ENCODE data around the gene C1S. TPM values are rescaled to one million over a fixed set of nuclear protein-coding genes. Genes with fewer than 3 reads are reported as not detected.

Gene C1S
- total and polyA plus RNA-seq, 2 donors (not counting 3 experiments of a cell fraction or from before 2014, with no cell fraction given) = 0.32 to 0.38 TPM

DNA sequence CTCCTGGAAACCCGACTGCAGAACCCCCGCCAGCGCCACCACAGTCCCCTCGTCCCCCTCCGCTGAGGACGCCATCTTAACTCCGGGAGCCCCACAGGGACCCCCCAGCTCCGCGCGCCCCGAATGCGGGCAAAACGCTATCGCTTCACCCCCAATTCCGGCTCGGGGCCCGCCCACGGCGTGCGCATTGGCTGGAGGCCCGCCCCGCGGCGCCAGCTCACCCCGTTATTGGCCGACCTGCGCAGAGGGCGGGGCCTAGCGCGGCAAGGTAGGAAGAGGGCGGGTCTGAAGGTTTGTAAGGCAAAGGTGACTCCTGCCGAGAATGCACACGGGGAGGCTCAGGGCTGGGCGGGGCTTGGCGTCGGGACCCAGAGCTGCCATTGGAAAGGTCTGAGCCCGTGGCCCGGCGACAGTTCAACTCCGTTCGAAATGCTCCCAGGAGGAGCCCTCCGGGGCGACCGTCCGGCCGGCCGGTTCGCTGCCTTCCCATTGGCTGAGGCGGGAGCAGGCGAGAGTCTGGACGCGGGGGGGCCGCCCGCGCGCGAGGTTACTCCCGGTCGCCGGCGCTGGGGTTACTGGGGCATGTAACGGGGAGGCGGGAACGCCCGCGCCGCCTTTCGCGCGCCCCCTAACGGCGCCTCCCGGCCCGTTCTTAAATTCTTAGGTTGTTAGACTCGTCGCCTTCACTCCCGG lies 42.0 kb upstream of the C1S start, which contains the start of gene LPCAT3:
Gene LPCAT3, minus strand, starts transcription at position 127 of the 693 bp plus-strand sequence. Its CDS starts 52 bp downstream, at position 75.
- H3K27me3 ChIP-seq (ENCODE audit: control insufficient read depth in 2 of 2, insufficient read depth in 2 of 2, low read length in 2 of 2) = no peaks in the 10 kb centered on the region
- no peaks in the 10 kb centered on the region for H3K36me3 ChIP-seq (ENCODE audit: control insufficient read depth in 2 of 2, extremely low read depth in 1 of 2, insufficient read depth in 2 of 2, low read length in 2 of 2)
- H3K9me3 ChIP-seq (replicated peaks; ENCODE audit: control insufficient read depth, insufficient read depth, low read length) = no peaks in the 10 kb centered on the region
- H4K20me1 ChIP-seq (replicated peaks; ENCODE audit: control insufficient read depth, extremely low read depth, insufficient read depth, low read length) = no peaks in the 10 kb centered on the region
- no peak for TF ChIP-seq MYC (IDR thresholded peaks at IDR 0.05; ENCODE audit: low read depth, low read length)
- TF ChIP-seq, protein P1, sequence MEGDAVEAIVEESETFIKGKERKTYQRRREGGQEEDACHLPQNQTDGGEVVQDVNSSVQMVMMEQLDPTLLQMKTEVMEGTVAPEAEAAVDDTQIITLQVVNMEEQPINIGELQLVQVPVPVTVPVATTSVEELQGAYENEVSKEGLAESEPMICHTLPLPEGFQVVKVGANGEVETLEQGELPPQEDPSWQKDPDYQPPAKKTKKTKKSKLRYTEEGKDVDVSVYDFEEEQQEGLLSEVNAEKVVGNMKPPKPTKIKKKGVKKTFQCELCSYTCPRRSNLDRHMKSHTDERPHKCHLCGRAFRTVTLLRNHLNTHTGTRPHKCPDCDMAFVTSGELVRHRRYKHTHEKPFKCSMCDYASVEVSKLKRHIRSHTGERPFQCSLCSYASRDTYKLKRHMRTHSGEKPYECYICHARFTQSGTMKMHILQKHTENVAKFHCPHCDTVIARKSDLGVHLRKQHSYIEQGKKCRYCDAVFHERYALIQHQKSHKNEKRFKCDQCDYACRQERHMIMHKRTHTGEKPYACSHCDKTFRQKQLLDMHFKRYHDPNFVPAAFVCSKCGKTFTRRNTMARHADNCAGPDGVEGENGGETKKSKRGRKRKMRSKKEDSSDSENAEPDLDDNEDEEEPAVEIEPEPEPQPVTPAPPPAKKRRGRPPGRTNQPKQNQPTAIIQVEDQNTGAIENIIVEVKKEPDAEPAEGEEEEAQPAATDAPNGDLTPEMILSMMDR (IDR thresholded peaks at IDR 0.05; ENCODE audit: extremely low read depth in 1 of 2, insufficient read depth in 1 of 2, low read depth in 1 of 2, low read length in 2 of 2) = peak; percentile 88 to 94
- no peak for TF ChIP-seq EZH2 (IDR thresholded peaks at IDR 0.05; ENCODE audit: borderline replicate concordance, low read depth, low read length, severe bottlenecking)
- no peak for TF ChIP-seq FOS (IDR thresholded peaks at IDR 0.05; ENCODE audit: borderline replicate concordance, insufficient read depth, low read length)
- TF ChIP-seq GATA2 (IDR thresholded peaks at IDR 0.05; ENCODE audit: insufficient read depth, insufficient read length, low read depth, low read length) = no peak
- peak; percentile 49 for TF ChIP-seq POLR2A (IDR thresholded peaks at IDR 0.05; ENCODE audit: low read depth, low read length)
- TF ChIP-seq POLR2AphosphoS5 (IDR thresholded peaks at IDR 0.05; ENCODE audit: insufficient read depth, low read depth, low read length) = peak; percentile 54
- TF ChIP-seq JUN (IDR thresholded peaks at IDR 0.05; ENCODE audit: borderline replicate concordance, insufficient read depth, insufficient read length, low read depth) = no peak
- TF ChIP-seq, protein P2, sequence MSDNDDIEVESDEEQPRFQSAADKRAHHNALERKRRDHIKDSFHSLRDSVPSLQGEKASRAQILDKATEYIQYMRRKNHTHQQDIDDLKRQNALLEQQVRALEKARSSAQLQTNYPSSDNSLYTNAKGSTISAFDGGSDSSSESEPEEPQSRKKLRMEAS (IDR thresholded peaks at IDR 0.05; ENCODE audit: insufficient read depth, insufficient read length) = no peak
- peak; percentile 92 for FAIRE-seq
- H3K9me1 ChIP-seq (replicated peaks; ENCODE audit: control insufficient read depth, extremely low read depth, insufficient read depth, low read length) = no peaks in the 10 kb centered on the region
- ChIA-PET POLR2A (interaction anchor here (1.2 kb wide), 1 partner anchor 75 kb away, joined by 6 read pairs; the partner anchor contains the start of genes C12orf57 and RNU7-1), CTCF (interaction anchor here (0.8 to 1.3 kb wide), 10 partner anchors 8 to 95 kb away, joined by 3 to 7 read pairs (median 4); no protein-coding TSS in a partner anchor)
- H3K79me2 ChIP-seq (ENCODE audit: control insufficient read depth, insufficient read depth, low read length) = no peaks in the 10 kb centered on the region
- H2AFZ ChIP-seq (ENCODE audit: low read depth, low read length) = peak within 1 kb of the TSS; percentile 100
- intact Hi-C loops (cut with micrococcal nuclease) (loop anchor here (1.0 to 2.0 kb wide), 6 partner anchors 24 to 170 kb away; partner anchors contain the start of genes C12orf57, C1R, C1RL and EMG1), dilution Hi-C loops (cut with MboI; ENCODE audit: extremely low pct_ligation_motif_present, low sequenced_read_pairs) (no loop called here)
- H3K27ac ChIP-seq (ENCODE audit: insufficient read depth, low read depth, low read length) = peak within 1 kb of the TSS; percentile 64
- peaks cover 10% of the 10 kb centered on the region for H3K4me1 ChIP-seq (ENCODE audit: control insufficient read depth, extremely low read depth, insufficient read depth, low read length)
- H3K9ac ChIP-seq (replicated peaks; ENCODE audit: extremely low read depth, insufficient read depth, low read length) = peak within 1 kb of the TSS; percentile 74
- no TSS peak for BruUV-seq (replicated peaks)
- peak within 1 kb of the TSS; percentile 92 for H3K4me2 ChIP-seq (ENCODE audit: insufficient read depth, low read length)
- peak within 1 kb of the TSS; percentile 79 to 98 (median 97) for H3K4me3 ChIP-seq (replicated peaks in 1 of 3; ENCODE audit: insufficient read depth in 1 of 3, low read depth in 1 of 3, low read length in 3 of 3)
- DNase-seq (ENCODE audit: low read depth, low spot score) = peak; percentile 97

Data from endothelial cell of umbilical vein (primary cell).